Loucy (cell line): Measurements from ENCODE around the gene STEAP4.

Experiments
- CTCF ChIP-seq: fragments of 200-600 bp; sonication (generic); conservative IDR thresholded peaks from 2 replicates; pipeline ENCODE4 v1.5.1; 2014; ENCODE audit warnings: mild to moderate bottlenecking, antibody characterized with exemption, low read length
- EZH2phosphoT487 ChIP-seq: fragments of 200-600 bp; IDR thresholded peaks from 2 replicates; pipeline ENCODE4 v1.6.1; 2018; ENCODE audit warnings: antibody characterized with exemption, mild to moderate bottlenecking, moderate library complexity, borderline replicate concordance

- TF ChIP-seq CTCF (no peak), EZH2phosphoT487 (no peak)
These were observed 39.3 kb downstream of the STEAP4 start for GRCh38 chr7:88267421-88267820.
